Astrocyte (in vitro differentiated cells and primary cell): ENCODE data around the gene GRIN2A.

Experiments used
- EZH2 ChIP-seq: IDR thresholded peaks from 2 replicates; pipeline ENCODE4 v1.6.1; 2012; ENCODE audit warnings: mild to moderate bottlenecking, low read length, inconsistent platforms; ENCODE audit not compliant: insufficient read depth
- TF ChIP-seq, protein P1 (sequence below): IDR thresholded peaks from 2 replicates; pipeline ENCODE4 v1.5.1; 2011; ENCODE audit warnings: low read depth, mild to moderate bottlenecking, inconsistent platforms, low read length, moderate library complexity; ENCODE audit not compliant: insufficient read depth

DNA sequence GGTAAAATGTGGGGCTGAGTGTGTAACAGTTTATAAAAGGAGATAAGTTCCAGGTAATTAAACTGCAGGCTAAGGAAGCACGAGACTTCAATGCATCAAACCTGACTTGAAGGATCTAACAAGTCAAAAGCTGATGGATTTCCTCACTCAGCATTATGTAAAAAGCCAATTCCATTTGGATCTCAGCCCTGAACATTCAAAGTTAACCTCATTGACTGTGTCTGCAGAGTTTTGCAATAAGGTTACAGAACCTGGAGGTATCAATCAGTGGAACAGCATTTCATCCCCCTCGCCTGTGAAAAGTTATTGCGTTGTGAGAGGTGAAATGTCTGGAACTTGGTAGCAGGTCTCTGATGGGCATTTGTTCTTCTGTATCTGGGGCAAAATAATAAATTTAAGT, 317.8 kb downstream of the GRIN2A start:
- TF ChIP-seq, protein P1, sequence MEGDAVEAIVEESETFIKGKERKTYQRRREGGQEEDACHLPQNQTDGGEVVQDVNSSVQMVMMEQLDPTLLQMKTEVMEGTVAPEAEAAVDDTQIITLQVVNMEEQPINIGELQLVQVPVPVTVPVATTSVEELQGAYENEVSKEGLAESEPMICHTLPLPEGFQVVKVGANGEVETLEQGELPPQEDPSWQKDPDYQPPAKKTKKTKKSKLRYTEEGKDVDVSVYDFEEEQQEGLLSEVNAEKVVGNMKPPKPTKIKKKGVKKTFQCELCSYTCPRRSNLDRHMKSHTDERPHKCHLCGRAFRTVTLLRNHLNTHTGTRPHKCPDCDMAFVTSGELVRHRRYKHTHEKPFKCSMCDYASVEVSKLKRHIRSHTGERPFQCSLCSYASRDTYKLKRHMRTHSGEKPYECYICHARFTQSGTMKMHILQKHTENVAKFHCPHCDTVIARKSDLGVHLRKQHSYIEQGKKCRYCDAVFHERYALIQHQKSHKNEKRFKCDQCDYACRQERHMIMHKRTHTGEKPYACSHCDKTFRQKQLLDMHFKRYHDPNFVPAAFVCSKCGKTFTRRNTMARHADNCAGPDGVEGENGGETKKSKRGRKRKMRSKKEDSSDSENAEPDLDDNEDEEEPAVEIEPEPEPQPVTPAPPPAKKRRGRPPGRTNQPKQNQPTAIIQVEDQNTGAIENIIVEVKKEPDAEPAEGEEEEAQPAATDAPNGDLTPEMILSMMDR = no peak
- TF ChIP-seq EZH2 = no peak
